ENCODE data around the gene PTGIS. TPM values are rescaled to one million over a fixed set of nuclear protein-coding genes. Genes with fewer than 3 reads are reported as not detected.
"Not testable (repeated sequence)": the region's sequence is repeated elsewhere in the genome, so short reads cannot be mapped to it uniquely, and the experiment has no call there.

PTGIS gene
- not detected for polyA plus RNA-seq (2012; ENCODE audit: insufficient read depth, insufficient read length)

DNA sequence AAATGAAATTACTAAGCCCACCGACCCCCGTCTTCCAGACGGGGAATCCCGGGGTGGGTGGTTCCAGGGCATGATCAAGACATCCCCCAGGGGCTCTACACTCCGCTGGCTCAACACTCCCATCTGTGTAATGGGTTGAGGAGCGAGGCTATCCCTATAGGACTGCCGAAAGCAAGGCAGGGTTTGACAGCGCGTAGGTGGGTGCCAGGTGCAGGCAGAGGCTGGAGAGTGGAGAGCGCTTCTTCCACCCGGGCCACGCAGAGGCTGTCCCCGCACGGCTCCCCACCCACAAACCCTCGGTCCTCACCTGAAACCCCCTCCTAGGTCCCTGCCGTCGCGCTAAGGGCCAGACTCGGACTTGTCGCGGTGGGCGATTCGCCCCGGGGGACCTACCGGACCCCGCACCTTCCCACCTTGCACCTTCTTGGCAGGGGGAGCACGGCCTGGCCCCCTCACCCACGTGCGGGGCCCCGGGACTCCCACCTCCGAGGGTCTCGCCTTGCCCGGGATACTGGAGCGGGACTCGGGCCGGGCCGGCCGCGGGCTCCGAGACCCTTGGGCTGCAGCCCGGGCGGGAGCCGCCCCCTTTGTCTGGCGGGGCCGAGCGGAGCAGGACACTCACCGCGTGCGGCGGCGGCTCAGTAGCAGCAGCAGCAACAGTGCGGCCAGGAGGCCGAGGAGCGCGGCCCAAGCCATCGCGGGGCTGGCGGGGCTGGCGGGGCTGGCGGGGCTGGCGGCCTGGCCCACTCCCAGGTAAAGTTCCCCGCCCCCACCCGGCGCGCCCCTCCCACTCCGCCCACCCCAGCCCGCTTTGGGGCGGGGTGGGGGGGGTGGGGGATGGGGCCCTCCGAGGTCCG lies at the start of gene PTGIS:
TSS of gene PTGIS (minus strand) at position 717 of the 857 bp plus-strand sequence. CDS start at position 696, 21 bp downstream.
- no peak within 1 kb of the TSS for H3K4me3 ChIP-seq (ENCODE audit: low read length)
- no peak for DNase-seq (ENCODE audit: low read depth, low spot score)

DNA sequence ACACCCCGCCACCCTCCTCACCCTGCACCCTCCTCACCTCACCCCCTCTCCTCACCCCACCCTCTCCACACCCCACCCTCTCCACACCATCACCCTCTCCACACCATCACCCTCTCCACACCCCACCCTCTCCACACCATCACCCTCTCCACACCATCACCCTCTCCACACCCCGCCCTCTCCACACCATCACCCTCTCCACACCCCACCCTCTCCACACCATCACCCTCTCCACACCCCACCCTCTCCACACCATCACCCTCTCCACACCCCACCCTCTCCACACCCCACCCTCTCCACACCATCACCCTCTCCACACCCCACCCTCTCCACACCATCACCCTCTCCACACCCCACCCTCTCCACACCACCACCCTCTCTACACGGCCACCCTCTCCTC lies 49.5 kb upstream of the PTGIS start:
- DNase-seq (ENCODE audit: low read depth, low spot score); H3K4me3 ChIP-seq (ENCODE audit: low read length): not testable (repeated sequence)

DNA sequence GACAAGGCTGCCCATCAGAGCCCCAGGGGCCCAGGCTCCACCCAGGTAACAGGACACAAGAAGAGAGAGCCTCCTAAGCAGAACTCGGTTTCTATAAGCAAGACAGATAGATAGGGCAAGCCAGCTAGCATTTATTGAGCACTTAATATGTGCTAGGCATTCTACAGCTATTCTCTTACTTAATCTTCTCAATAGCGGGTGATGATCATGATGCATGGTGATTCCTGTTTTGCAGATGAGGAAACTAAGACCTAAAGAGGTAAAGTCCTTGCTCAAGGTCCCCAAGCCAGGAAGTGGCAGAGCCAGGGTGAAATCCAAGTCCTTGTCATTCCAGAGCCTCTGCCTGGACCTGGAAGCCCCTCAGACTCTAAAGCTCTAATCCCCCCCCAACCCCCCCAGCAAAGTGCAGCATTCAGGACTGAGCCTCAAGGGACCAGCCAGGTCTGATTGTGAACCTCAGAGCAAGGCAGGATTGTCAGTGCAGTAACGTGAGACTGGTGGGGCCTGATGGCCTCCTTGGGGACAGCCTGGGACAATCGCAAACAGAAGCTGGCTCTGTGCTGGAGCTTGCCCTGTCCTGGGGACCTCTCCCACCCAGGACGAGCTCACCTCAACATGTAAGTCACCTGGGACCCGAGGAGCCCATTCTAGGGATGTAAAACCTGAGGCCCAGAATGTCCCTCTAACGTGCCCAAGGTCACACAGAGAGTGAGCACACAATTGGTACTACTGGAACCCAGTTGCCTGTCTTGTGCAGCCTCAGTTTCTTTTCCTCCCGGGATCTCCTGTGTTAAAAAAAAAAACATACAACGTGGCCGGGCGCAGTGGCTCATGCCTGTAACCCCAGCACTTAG lies 48.4 kb upstream of the PTGIS start:
- DNase-seq (ENCODE audit: low read depth, low spot score) = no peak
- no peak overlapping the region for H3K4me3 ChIP-seq (ENCODE audit: low read length)

DNA sequence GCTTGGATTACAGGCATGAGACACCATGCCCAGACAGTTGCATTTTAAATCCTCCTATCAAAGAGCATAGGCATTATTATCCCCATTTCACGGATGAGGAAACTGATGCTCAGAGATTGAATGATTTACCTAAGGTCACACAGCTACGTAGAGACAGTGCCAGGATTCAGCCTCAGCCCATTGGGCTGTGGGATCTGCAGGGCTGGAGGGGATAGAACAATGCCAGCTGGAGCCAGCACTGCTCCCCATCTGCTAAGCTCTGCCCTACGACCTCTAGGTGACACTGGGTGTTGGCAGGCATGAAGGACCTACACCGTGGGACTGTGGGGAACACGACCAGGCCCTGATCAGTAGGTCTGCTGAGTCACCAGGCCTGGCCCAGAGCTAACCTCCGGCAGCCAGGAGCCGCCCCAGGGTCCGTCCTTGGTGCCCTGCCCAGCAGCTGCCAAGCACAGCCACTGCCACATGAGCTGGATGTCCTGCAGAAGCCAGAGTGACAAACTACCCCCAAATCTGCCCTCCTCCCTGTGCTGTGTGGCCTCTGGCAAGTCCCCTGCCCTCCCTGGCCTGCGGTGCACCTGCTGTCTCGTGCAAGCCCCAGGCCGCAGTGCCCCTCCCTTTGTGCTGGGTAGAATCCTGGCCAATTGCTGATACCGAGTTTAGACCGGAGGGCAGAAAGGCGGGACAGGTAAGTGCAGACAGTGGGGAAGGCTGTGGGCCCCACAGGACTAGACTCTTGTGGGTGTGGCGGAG lies 47.6 kb upstream of the PTGIS start:
- DNase-seq (ENCODE audit: low read depth, low spot score) = no peak
- no peak overlapping the region for H3K4me3 ChIP-seq (ENCODE audit: low read length)

DNA sequence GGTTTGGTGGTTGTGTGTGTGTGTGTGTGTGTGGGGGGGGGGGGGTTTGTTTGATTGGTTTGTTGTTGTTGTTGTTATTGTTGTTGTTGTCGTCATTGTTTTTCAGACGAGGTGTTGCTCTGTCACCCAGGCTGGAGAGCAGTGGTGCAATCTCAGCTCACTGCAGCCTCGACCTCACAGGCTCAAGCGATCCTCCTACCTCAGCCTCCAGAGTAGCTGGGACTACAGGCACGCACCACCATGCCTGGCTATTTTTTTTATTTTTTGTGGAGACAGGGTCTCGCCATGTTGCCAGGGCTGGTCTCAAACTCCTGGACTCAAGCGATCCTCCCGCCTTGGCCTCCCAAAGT lies 47.1 kb upstream of the PTGIS start:
- H3K4me3 ChIP-seq (ENCODE audit: low read length); DNase-seq (ENCODE audit: low read depth, low spot score): not testable (repeated sequence)

DNA sequence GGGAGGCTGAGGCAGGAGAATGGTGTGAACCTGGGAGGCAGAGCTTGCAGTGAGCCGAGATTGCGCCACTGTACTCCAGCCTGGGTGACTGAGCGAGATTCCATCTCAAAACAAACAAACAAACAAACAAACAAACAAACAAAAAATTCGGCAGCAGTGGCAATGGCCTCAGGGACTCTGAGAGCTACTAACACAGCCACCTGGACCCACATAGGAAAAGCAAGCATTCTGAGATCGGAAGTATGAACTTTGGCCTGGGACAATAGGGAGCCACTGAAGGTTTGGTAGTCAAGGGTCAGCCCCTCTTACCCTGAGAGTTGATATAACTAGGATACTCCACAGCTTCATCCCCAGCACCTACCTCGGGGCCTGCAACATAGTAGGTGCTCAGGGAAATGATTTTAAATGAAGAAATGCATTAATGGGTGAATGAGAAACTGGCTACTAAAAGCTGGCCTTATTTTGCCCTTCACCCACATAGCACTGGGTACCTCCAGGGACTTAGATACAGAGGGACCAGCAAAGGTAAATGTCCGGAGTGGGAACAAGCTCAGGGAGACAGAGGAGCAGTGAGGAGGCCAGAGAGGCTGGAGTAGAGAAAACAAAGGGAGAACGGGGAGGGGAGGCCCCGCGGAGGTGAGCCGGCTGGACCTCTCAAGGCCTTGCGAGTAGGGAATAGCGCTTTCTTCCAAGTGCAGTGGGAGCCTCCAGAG lies 46.6 kb upstream of the PTGIS start:
- H3K4me3 ChIP-seq (ENCODE audit: low read length) = no peak overlapping the region
- DNase-seq (ENCODE audit: low read depth, low spot score) = no peak

DNA sequence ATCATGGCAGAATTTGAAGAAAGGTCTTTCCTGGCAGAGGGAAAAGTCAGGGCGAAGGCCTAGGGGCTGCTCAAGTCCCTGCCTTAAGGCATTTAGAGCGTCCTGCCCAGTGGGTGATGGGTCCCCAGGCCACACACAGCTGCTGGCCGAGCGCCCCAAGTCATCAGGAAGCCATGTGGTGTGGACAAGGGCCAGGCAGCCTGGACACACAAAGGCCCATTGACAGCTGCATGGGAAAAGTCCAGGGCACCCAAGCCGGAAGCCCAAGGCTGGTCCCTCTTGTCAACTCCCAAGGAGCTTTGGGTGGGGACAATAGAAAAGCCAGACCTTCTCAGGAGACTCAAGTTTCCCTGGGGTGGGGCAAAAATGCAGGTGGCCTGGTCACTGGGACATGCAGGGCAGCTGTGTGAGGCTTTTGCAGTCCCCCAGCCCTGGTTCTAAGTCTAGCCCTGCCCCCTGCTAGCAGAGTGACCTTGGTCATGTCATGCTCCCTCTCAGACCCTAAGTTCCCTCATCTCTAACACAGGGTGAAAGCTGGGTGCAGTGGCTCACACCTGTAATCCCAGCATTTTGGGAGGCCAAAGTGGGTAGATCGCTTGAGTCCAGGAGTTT lies 44.3 kb upstream of the PTGIS start:
- H3K4me3 ChIP-seq (ENCODE audit: low read length) = no peak overlapping the region

DNA sequence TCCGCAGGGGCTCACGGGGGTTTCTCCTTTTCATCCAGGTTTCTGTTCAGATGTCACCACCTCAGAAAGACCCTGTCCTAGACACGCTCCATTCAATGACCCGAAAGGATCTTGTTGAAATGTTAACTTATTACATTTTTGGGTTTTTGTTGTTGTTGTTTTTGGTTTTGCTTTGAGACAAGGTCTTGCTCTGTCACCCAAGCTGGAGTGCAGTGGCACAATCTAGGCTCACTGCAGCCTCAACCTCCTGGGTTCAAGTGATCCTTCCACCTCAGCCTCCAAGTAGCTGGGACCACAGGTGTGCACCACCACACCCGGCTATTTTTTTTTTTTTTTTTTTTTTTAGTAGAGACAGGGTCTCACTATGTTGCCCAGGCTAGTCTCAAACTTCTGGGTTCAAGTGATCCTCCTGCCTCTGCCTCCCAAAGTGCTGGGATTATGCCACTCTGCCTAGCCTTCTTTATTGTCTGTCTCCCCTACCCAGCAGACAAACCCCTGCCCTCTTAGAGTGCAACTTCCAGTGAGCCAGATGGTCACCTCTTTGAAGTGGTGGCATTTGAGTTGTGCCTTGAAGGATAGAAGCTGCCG lies 43.7 kb upstream of the PTGIS start:
- not testable (repeated sequence) for DNase-seq (ENCODE audit: low read depth, low spot score); H3K4me3 ChIP-seq (ENCODE audit: low read length)

More for the DNA sequence above, 44.3 kb upstream of the PTGIS start:
- no peak for DNase-seq (ENCODE audit: low read depth, low spot score)

DNA sequence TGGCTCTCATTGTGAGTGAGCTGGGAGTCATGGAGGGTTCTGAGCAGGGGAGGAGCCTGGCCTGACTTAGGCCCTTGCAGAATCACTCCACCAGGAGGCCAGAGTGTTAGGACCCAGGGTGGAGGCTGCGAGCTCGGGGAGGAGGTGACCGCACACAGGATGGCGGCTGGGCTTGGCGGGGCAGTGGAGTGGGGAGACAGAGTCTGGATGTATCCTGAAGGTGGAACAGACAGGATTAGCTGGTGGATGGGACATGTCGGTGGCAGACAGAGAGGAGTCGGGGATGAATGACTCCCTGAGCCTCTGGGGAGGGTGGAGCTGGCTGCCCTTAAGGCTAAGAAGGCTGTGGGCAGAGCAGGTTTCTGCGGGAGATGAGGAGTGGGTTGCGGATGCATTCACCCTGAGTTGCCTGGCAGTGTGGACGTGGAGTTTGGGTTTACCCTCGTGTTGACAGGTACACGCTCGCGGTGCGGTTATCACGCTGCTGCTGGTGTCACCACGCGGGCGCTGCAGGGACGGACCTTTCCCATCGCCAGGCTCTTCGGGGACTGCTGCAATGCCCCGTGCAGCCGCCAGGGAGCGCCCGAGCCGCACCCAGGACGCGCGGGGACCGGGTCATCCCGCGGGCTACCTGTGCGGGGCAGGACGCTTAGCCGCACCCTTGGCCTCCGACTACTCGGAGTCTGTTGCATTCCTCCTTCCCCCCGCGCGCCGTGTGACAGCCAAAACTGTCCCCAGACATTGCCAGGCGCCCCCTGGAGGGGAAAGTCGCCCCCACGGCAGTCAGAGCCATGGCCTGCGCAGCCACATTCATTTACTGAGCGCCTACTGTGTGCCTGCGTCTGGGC lies 43.0 kb upstream of the PTGIS start:
- peak overlapping the region; percentile 20 for H3K4me3 ChIP-seq (ENCODE audit: low read length)
- peak; percentile 26 for DNase-seq (ENCODE audit: low read depth, low spot score)

DNA sequence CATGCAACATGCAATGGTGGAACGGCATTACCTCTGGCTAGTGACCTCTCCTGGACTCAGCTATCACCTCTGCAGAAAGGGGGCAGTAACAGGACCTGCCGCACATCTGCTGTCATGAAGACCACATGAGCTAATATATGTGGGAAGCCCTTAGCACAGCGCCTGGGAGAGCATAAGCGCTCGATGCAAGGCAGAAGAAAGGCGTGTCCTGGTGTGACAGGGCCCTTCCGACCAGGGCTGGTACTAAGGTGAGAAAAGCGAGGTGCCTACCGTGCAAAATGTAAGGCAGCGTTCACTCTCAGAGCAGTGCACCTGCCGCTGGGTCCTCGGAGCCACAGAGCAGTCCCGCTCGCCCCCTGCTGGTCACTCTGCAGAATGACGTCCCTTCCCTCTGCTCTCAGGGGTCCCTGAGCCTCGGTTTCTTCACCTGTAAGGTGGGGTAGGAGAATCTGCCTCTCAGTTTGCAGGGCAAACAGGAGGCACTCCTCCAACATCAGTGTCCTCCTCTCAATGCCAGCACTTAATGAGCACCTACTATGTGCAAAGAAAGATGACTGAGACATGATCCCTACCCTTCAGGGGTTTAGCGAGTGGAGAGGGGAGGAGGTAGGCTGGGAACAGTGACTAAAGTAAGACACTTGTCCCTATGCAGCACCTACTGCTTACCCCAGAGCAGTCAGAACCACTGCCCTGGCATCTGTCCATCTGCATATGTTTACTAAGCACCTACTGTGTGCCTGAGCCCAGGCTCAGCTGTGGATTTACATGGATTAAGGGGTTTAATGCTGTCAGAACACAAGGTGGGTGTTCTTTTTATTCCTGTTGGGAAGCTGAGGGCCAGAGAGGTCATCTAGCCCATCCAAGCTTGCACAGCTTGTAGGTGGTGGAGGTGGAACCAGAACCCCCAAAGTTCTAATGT lies 41.1 kb upstream of the PTGIS start:
- peak; percentile 39 for DNase-seq (ENCODE audit: low read depth, low spot score)
- H3K4me3 ChIP-seq (ENCODE audit: low read length) = no peak overlapping the region

DNA sequence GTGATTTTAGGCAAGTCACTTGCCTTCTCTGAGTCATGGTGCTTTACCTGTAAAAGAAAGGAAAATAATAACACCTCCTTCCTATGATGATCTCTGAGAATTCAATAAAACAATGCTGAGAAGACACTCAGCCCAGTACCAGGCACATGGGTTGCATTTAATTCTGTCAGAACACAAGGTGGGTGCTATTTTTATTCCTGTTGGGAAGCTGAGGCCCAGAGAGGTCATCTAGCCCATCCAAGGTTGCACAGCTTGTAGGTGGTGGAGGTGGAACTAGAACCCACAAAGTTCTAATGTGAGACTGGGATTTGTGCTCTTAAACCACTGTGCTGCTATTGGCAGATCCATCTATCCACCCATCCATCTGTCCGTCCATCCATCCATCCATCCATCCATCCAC lies 39.6 kb upstream of the PTGIS start:
- no peak for DNase-seq (ENCODE audit: low read depth, low spot score)
- no peak overlapping the region for H3K4me3 ChIP-seq (ENCODE audit: low read length)

DNA sequence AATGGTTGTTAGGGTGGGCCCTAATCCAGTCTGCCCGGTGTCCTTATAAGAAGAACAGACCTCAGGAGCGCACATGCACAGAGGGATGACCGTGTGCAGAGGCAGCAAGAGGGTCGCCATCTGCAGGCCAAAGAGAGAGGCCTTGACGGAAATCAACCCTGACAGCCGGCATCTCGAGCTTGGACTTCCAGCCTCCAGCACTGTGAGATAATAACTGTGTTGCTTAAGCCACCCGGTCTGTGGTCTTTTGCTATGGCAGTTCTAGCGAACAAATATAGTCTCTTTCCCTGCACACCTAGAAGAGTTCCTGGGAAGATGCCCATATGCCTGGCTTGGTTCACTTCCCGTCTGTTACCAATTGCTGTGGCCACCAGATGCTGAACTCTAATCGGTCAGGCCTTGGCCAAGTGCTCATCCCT lies 35.3 kb upstream of the PTGIS start:
- DNase-seq (ENCODE audit: low read depth, low spot score) = no peak
- no peak overlapping the region for H3K4me3 ChIP-seq (ENCODE audit: low read length)

DNA sequence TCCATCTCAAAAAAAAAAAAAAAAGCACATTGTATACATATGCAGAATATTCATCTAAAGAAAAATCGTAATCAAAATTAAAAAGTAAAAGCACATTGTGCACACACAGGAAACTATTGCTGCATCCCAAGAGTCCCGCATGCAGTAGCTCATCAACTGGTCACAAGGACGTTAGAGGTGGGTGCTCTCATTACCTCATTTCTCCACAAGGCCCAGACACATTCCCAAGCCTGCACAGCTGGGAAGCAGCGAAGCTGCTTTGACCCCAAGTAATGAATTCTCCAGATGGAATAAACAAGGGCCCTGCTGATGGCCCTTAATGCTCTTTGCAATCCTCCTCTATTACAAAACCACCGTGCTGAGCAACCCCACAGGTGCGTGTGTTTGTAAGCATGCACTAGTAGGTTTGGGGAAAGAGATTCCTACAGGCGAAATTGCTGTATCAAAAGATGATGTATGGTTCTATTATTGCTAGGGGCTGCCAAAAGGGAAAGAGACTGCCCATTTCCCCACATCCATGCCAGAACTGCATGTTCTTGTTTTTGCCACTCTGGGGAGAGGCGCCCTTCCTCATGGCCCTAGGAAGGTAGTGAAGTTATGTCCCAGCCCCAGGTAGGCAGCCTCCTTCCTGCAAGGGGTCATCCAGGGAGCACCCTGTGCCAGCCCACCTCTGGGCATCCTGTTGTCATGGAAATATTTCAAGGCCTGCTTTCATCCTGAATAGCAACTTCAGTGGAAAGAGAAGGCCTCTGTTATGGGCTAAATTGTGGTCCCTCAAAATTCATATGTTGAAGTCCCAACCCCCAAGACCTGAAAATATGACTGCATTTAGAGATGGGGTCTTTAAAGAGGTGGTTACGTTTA lies 34.6 kb upstream of the PTGIS start:
- no peak overlapping the region for H3K4me3 ChIP-seq (ENCODE audit: low read length)
- no peak for DNase-seq (ENCODE audit: low read depth, low spot score)

DNA sequence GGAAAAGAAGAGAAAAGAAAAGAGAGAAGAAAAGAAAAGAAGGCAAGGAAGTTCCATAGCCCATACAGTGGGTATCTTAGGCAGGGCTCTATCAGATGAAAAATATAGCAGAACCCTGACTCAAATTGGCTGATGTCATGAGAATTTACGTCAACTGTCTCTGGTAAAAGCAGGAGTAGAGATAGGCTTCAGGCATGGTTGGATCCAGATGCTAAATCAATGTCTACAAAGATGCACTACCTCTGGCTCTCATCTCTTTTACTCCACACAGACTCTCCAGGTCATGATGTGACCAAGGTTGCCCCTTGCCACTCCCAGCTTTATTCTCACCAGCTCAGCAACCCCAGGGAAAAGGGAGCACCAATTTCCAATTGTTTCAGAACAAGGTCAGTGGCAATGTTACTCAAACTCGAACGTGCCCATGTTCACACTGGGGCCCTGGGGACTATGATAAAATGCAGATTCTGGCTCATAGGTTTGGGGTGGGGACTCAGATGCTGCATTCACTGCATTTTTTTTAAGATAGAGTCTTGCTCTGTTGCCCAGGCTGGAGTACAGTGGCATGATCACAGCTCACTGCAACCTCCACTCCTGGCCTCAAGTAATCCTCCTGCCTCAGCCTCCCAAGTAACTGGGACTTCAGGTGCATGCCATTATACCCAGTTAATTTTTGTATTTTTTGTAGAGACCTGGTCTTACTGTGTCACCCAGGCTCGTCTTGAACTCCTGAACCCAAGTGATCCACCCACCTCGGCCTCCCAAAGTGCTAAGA lies 33.4 kb upstream of the PTGIS start:
- DNase-seq (ENCODE audit: low read depth, low spot score) = no peak
- no peak overlapping the region for H3K4me3 ChIP-seq (ENCODE audit: low read length)

DNA sequence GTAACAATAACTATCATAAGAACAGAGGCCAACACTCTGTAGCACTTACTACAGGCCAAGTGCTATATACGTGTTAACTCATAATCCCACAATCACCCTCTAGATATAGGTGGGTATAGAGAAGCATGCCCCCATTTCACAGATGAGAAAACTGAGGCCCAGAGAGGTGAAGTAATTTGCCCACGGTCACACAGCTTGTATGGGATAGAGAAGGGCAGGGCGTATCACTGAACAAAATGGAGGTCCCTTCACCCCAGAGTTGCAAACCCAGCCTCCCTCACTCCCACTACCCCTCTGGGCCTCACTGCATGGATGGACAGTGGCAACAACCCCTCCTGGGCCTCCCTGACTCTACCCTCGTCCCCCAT lies 31.8 kb upstream of the PTGIS start:
- no peak for DNase-seq (ENCODE audit: low read depth, low spot score)
- no peak overlapping the region for H3K4me3 ChIP-seq (ENCODE audit: low read length)
